ENCODE measurements around the gene KCNH6.

KCNH6 gene, protein sequence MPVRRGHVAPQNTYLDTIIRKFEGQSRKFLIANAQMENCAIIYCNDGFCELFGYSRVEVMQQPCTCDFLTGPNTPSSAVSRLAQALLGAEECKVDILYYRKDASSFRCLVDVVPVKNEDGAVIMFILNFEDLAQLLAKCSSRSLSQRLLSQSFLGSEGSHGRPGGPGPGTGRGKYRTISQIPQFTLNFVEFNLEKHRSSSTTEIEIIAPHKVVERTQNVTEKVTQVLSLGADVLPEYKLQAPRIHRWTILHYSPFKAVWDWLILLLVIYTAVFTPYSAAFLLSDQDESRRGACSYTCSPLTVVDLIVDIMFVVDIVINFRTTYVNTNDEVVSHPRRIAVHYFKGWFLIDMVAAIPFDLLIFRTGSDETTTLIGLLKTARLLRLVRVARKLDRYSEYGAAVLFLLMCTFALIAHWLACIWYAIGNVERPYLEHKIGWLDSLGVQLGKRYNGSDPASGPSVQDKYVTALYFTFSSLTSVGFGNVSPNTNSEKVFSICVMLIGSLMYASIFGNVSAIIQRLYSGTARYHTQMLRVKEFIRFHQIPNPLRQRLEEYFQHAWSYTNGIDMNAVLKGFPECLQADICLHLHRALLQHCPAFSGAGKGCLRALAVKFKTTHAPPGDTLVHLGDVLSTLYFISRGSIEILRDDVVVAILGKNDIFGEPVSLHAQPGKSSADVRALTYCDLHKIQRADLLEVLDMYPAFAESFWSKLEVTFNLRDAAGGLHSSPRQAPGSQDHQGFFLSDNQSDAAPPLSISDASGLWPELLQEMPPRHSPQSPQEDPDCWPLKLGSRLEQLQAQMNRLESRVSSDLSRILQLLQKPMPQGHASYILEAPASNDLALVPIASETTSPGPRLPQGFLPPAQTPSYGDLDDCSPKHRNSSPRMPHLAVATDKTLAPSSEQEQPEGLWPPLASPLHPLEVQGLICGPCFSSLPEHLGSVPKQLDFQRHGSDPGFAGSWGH

DNA sequence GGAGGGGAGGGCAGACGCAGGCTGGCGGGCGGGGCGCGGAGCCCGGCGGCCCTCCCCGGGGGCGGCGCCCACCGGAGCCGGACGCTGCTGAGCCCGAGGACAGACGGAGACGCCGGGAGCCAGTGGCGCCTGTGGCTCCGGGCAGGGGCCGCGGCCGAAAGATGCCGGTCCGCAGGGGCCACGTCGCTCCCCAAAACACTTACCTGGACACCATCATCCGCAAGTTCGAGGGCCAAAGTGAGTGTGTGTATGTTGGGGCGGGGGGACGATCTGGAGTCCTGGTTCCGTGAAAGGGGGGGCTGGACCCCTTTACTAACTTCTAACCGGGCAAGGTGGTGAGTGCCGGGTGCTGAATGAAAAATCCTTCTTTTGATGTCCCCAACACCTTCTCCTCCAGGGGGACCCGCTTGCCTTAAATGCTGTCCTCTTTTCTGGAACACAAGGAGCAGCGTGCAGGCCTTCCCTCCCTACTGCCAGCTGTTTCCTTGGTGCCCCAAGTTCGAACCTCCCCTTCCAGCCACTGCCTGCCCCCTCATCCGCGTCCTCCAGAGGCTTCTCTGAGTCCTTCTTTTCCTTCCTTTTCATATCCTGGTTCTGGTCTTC, at the start of gene KCNH6:
Gene KCNH6, plus strand, starts transcription at position 106 of the 603 bp plus-strand sequence. Its CDS starts 56 bp downstream, at position 162.
- no peak for DNase-seq (ENCODE audit: low spot score)

DNA sequence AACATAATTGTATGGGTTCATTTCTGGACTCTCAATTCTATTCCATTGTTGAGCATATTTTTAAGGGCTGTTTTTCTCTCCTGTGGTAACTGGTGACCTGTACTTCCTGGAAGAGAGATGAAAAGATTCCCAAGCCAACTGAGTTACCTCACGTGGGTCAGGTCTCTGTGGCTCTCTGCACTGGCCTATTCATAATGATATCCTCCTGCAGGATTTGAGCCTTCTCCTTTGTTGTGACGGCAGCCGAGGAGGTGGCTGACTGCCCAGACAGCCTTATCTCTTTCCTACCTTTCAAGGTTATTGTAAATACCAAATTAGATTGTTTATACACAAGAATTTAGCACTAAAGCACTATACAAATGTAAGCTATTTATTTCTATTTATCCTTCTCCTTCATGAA, 49.0 kb upstream of the KCNH6 start:
- no peak for DNase-seq (ENCODE audit: low spot score)

DNA sequence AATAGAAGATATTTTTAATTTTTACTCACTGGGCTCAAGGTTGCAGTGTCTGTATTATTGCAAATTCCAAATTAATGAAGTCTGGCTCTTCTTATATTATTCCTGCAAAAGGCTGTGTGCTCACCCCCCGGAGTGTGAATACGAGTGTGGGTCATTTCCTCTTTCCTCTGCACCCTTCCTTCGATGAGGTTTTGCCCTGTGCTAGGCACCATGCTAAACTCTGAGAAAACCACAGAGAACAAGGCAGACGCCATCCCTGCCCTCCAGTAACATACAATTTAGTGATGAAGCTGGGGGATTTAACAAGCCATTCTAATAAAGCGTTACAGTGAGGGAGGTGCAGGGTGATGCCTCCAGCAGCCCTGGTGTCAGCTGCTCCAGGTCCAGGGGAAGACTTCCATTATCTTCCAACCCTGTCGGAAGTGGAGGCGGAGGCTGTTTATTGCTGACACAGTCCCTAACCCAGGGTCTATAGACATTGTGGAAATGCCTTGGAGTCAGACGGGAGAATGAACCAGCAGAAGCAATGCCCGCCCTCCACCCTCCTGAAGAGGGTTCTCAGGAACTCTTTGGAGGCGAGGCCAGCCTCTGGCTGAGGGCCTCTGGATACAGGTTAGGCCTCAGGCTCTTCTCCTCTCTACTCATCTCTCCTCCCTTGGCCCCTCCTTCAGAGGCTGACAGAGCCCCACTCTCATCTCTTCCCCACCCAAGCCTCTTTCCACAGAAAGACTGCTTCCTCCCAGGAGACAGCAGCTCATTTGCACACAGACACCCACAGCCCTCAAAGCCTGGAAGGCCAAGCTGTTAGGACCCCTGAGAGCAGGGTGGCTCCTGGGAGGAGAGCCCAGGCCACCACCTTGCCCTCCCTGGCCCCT, 48.3 kb upstream of the KCNH6 start:
- DNase-seq (ENCODE audit: low spot score), result no peak

DNA sequence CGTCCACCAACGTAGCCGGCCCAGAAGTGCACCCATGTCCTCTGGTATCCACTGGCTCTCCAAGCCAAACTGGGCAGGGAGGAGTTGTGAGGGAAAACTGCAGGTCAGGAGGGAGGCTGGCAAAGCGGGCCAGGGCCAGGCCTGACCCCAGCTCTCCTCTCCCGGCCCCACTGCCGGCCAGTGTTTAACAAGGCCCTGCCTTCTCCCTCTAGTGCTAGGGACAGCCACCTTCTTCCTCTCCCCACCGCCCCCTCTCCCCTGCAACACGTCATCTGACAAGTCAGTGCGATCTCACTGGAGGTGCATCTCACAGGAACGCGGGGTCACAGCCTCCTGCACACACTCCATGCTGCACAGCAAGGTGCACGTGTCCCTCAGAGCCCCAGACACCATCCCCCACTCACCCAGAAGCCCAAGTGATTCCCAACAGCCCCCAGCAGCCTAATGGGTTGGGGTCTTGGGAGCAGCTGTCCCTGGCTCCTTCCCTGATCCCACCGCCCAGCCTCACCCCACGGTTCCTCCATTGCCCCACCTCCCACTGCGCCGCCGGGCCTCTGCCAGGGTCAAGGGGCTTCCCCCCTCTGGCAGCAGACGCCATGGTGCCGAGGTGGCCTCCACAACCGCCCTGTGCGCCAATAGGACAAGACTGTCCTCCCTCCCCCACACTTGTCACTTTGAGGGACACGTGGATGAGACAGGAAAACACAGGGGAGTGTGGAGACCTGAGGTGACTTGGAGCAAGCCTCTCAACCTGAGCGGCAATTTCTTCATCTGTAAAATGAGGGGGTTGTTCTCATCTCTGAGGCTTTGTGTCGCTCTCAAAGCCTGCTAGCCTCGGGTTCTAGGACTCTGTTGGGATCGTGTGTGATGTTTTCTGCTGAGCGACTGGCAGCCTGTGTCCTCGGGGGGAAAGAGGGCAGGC, 47.4 kb upstream of the KCNH6 start:
- DNase-seq (ENCODE audit: low spot score), result no peak

DNA sequence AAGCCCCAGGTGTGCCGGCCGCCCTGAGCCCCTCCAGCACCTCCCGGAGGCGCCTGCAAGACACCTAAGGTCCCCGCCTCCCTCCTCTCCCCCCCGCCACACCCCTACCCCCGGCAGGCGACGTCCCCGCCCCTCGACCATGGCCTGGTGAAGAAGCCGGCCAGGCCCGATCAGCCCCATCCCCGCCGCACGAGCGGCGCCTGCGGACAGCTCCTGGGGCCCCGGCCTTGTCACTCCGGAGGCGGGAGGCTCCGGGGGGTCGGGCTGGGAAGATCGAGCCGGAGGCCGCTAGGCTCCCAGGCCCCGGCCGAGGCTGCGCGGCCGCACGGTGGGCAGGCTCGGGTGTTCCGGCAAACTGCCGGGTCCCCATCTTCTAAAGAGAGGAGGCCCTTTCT, 46.7 kb upstream of the KCNH6 start:
- DNase-seq (ENCODE audit: low spot score), result no peak

DNA sequence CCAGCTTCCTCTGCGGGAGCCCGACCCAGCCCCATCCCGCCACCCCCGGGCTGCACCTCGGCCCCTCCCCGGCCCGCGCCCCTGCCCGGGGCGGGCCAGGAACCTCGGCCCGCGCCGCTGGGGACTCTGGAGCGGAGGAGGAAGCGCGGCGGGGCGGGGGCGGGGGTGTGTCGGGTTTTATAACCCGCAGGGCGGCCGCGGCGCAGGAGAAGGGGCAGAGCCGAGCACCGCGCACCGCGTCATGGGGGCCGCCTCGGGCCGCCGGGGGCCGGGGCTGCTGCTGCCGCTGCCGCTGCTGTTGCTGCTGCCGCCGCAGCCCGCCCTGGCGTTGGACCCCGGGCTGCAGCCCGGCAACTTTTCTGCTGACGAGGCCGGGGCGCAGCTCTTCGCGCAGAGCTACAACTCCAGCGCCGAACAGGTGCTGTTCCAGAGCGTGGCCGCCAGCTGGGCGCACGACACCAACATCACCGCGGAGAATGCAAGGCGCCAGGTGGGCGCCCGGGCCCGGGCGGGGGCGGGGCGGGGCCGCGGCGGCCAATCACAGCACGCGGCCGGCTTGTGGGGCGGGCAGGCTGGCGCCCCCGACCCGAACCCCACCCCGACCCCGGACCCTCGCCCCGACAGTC, 46.2 kb upstream of the KCNH6 start, which contains the start of gene ACE:
Gene ACE, plus strand, starts transcription at position 208 of the 626 bp plus-strand sequence. Its CDS starts 34 bp downstream, at position 242.
- DNase-seq (ENCODE audit: low spot score), result peak; percentile 41

DNA sequence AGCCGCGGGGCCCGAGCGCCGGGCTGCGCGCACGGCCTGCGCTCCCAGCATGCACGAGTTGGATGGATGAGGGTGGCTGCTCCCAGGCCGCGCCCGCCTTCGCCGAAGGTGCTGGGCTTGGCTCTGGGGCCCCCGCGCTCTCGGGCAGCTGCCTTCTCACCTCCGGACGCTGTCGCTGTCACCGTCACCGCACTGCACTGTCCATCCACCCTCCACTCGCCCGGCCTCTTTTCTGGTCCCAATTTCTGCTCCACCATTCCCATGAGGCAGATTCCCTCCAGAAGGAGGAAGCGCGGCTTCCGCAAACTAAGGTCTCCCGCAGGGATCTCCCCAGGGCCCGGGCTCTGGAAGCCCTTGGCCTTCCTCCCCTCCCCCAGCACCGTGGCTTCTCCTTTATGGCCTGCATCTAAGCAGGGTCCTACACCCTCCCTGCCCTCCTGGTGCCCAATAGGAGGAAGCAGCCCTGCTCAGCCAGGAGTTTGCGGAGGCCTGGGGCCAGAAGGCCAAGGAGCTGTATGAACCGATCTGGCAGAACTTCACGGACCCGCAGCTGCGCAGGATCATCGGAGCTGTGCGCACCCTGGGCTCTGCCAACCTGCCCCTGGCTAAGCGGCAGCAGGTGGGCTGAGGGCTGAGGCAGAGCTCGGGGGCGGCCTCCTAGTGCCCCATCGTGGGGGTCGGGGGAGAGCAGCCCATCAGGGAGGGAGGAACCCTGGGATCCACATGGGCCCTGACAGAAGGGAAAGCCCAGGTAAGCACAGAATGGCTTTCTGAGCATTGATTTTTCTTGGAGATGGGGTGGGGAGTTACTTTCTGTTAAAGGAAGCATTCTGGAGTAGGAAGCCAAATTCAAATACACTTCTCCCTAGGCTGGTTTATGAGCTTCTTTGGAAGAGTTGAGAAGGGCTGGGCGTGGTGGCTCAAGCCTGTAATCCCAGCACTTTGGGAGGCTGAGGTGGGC, 45.4 kb upstream of the KCNH6 start:
- DNase-seq (ENCODE audit: low spot score), result peak; percentile 19

DNA sequence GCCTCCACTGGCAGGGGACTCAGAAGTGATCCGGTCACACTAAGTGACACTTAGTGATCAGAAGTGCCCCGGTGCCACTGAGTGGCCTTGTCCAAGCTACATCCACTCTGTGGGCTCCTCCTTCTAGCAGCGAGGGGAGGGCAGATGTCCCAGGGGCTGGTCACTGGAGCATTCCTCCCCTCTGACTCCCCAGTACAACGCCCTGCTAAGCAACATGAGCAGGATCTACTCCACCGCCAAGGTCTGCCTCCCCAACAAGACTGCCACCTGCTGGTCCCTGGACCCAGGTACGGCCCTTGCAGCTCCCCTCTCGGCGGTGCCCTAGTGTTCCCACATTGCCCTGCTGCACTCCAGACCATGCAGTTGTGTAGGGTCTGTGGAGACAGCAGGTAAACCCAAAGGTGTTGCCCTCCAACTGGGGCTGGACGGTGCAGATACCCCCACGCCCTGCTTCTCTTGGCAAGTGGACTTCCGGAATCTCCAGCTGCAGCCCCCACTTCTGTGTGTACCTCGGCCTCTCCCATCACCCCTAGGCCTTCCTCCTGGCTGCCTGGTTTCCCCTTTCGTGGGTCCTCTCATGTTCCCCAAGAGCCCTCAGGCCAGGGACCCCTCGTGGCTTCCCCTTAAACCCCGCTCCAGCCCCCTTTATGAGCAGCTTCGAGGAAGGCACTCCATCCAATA, 44.2 kb upstream of the KCNH6 start:
- peak; percentile 87 for DNase-seq (ENCODE audit: low spot score)

DNA sequence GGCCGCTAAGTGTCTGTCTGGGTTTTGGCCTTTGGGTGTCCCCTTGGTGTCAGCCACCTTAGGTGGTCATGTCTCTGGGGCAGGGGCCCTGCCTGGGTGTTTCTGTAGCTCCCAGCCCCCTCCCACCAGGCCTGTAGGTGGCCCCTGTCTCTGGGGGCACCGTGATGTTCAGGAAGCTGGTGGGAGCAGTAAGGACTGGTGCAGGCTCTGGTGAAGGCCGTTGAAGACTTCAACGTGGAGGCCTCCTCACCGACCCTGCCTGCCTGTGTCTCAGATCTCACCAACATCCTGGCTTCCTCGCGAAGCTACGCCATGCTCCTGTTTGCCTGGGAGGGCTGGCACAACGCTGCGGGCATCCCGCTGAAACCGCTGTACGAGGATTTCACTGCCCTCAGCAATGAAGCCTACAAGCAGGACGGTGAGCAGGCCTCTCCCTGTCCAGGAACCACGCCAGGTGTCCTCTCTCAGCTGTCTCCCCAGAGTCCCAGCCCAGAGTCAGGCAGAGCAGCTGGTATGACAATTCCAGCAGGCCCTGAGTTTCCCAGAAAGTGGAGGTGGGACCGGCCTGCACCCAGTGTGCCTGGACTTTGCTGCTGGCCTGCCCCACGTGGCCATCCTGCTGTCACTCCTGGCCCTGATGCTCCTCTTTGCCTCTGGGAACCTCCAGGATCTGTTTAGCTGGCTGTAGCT, 43.5 kb upstream of the KCNH6 start:
- no peak for DNase-seq (ENCODE audit: low spot score)

DNA sequence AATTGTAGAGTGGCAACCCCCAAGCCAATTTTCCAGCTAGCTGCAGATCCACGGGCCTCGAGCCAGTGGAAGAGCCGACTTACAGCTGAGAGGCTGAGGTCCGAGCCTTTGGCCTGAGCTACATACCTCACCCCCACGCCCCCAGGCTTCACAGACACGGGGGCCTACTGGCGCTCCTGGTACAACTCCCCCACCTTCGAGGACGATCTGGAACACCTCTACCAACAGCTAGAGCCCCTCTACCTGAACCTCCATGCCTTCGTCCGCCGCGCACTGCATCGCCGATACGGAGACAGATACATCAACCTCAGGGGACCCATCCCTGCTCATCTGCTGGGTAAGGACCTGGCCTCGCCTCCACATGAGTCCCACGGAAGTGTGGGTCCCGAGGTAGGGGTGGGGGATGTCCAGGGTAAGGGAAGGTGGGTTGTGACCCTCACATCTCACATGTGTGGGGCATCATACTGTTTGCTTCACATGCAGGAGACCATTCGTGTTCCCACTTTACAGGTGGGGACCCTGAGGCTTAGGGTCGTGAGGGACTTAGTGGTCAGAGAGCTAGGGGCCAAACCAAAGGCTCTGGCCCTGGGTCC, 42.9 kb upstream of the KCNH6 start:
- no peak for DNase-seq (ENCODE audit: low spot score)

DNA sequence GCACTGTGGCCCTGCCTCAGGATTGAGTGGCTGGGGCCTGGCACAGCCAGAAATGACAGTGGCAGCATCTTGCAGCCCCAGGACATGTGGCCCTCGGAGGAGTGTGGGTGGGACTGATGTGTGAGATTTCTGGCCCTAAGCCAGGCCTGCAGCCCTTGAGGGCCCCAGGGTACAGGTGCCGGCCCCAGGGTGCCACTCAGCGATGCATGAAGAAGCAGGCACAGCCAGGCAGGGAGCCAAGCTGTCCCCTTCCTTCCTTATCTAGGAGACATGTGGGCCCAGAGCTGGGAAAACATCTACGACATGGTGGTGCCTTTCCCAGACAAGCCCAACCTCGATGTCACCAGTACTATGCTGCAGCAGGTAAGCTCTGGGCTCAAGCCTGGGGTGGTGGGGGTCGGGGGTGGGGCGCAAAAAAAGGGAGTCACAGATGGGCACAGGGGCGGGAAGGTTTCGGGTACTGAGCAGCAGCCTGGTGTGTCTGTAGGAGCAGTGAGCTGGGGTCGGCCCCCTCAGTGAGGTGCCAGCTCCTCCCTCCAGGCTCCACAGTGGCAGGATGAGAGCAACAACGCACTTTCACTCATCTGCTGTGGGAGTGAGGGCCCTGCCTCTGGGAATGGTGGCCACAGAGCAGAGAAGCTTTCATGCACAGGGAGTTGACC, 42.2 kb upstream of the KCNH6 start:
- no peak for DNase-seq (ENCODE audit: low spot score)

DNA sequence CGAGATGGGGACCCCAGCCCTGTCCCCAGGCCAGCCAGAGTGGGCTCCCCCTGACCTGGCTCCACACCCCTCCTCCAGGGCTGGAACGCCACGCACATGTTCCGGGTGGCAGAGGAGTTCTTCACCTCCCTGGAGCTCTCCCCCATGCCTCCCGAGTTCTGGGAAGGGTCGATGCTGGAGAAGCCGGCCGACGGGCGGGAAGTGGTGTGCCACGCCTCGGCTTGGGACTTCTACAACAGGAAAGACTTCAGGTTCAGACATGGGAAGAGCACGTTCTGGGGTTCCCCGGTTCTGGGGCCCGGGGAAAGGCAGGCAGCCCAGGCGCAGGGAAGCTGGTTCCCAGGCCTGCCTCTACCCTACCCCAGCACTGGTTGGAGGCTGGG, 41.7 kb upstream of the KCNH6 start:
- DNase-seq (ENCODE audit: low spot score), result no peak

DNA sequence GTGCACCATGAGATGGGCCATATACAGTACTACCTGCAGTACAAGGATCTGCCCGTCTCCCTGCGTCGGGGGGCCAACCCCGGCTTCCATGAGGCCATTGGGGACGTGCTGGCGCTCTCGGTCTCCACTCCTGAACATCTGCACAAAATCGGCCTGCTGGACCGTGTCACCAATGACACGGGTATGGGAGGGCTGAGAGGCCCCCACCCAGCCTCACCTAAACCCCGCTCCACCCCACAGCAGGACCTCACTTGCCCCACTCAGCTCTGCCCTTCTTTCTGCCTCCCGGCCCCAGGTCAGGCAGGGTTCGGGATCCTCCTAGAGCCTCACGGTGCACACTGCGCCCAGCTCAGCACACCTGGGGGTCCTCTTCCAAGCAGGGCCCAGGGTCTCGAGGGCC, 40.6 kb upstream of the KCNH6 start:
- no peak for DNase-seq (ENCODE audit: low spot score)

DNA sequence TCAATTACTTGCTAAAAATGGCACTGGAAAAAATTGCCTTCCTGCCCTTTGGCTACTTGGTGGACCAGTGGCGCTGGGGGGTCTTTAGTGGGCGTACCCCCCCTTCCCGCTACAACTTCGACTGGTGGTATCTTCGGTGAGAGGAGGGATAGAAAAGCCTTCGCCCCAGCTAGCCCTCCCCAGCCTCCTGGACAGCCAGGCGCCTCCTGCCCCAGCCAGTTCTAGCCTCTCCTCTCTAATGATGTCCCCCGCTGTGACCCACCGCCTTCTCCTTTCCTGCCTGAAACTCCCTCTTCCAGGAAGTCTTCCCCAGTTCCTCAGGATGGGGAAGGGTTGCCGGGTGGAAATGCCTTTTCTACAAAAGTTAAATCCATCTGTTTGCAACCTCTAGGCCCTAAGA, 40.1 kb upstream of the KCNH6 start:
- DNase-seq (ENCODE audit: low spot score), result no peak

DNA sequence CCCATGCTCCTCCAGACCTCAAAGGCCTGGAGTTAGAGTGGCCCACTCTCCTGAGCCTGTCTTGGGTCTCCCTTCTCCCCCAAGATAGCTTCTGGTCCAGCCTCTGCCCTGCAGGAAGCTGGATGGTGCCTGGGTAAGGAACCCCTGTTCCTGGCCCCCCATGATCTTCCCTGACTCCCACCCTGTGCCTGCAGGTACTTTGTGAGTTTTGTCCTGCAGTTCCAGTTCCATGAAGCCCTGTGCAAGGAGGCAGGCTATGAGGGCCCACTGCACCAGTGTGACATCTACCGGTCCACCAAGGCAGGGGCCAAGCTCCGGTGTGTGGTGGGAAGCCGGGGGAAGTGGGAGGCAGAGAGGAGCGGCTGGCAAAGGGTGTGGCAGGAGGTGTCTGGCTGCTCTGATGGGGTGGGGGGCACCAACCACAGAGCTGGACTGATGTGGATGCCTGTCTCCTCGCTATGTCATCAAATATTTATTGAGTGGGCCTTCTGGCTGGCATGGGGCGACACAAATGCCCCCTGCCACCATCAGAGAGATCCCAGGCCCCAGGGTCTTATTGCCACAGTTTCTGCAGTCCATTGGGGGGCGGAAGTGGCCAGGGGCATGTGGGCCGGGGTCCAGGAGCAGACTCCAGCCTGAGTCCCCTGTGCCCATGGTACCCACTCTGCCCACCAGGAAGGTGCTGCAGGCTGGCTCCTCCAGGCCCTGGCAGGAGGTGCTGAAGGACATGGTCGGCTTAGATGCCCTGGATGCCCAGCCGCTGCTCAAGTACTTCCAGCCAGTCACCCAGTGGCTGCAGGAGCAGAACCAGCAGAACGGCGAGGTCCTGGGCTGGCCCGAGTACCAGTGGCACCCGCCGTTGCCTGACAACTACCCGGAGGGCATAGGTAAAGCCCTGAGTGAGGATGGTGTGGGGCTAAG, 39.2 kb upstream of the KCNH6 start:
- DNase-seq (ENCODE audit: low spot score), result no peak

All from LoVo (cell line).